HG02852 (cell line): ENCODE results near the gene SOX11.
"Not testable (repeated sequence)": the region's sequence is repeated elsewhere in the genome, so short reads cannot be mapped to it uniquely, and the experiment has no call there.

Experiments
- ATAC-seq: cut with Tn5 transposase; IDR thresholded peaks from one replicate; pipeline ENCODE4 v1.9.1; 2021; ENCODE audit warnings: mild to moderate bottlenecking, moderate library complexity; ENCODE audit not compliant: unreplicated experiment

The SOX11 gene

DNA sequence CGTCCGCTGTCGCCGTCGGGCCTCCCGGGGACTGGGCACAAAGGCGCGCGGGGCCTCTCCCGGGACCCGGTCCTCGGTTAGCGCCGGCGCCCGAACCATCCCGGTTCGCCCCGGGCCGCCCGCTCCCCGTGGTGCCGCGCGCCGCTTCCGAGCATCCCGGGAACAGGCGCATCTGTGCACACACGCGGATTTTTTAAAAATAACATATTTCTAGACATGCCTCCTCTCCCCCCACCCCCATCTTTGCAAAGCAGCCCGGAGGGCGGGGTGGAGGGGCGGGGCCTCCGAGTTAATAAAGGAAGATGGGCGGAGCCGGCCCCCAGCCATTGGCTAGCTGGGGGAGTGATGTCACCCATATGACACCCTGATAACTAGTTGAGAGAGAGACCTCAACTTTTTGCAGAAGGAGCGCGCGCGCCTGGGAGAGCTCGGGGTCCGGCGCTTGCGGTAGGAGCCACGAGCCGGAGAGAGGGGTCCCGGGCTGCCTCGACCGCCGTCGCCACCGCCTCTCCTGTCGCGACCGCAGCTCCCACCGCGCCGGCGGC is at the start of gene SOX11:
TSS of gene SOX11 (plus strand) at position 400 of the 545 bp plus-strand sequence. CDS start 338 bp downstream, outside the sequence.
- ATAC-seq, result no peak

DNA sequence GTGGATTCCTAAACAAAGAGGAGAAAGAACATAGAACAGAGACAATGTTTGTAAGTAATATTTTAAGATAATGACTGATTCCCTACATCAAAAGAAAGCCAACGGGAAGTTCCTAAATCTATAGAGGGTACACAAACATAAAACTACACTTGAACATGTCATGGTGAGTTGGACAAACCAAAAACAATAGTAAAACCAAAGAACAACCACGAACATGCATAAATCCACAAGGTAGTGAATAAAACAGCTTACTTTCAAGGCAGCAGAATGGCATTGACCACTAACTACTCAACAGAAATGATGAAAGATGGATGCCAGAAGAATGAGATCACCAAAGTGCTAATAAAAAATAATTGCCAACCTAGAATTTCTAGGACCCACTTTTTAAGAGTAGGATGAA is 39.5 kb upstream of the SOX11 start:
- not testable (repeated sequence) for ATAC-seq

DNA sequence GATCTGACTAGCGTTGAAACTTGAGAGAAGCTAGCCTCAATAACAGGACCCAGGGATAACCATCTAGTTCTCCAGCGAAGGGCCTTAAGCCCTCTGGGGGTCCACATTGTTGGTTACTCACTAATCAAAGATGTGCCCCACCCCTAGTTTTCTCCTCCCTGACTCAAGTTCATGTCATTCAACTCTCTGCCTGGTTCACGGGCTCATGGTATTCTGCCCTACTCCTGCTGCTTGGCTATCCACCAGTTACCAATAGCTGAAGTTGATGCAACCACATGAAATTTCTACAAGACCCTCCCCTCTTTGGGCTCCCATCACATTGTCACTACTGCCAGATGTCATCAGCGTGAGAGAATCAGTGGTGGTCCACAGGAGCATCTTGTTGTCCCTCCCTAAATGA is 38.4 kb upstream of the SOX11 start:
- ATAC-seq, result not testable (repeated sequence)

DNA sequence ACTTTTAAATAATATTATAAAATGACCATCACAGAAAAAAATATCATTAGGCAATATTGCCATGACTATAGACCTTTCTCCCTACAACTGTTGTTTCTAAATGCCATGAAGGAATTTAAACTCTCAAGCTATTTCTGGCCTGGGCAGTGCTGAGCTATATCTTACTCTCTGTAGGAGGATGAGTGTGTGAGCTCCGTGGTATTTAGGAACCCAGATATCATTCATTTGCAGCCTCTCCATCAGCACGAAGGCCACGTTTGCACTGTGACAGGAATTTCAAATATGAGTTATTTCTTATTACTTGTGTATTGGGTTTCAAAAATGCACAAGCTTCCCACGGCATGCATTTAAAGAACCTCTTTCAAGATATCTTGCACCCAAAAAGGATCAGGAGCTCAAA is 35.0 kb upstream of the SOX11 start:
- ATAC-seq, result no peak

DNA sequence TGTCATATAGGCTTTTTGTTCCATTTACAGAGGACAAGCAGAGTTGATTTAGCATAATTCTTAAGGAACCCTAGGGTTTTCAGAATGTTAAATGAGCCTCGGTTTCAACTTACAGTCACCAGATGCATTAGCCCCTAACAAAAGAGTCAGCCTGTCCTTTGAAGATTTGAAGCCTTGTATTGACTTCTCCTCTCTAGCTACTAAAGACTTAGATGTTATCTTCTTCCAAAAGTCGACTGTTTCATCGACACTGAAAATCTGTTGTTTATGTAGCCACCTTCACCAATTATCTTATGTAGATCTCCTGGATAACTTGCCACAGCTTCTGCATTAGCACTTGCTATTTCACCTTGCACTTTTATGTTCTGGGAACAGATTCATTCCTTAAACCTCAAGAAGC is 31.6 kb upstream of the SOX11 start:
- no peak for ATAC-seq

DNA sequence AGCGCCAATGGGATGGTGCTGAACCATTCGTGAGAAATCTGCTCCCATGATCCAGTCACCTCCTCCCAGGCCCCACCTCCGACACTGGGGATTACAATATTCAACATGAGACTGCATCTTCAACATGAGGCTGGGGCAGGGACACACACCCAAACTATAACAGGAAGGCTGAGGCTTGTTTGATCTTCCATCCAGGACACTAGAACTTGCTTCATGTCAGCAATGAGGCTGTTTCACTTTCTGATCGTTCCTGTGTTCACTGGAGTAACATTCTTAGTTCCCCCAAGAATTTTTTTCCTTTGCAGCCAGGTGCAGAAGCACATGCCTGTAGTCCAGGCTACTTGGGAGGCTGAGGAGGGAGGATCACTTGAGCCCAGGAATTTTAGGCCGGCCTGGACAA is 30.8 kb upstream of the SOX11 start:
- no peak for ATAC-seq

DNA sequence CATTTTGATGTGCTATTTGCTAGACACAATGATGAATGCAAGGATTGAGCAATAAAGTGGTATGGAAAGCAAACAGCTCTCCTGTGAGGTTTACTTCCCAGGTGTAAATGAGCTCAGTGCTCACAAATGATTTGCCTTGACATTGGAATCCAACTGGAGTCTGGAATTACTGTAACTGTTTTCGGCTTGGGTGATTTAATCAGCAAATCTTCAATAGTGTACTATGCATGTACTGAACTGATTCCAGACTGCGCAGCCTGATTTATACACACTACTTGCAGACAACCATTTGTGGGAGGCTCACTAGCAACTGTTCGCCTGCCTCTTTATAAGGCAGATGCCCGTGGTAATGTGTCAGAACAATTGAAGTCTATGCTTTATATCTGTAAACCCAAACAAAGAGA is 27.9 kb upstream of the SOX11 start:
- ATAC-seq, result no peak

DNA sequence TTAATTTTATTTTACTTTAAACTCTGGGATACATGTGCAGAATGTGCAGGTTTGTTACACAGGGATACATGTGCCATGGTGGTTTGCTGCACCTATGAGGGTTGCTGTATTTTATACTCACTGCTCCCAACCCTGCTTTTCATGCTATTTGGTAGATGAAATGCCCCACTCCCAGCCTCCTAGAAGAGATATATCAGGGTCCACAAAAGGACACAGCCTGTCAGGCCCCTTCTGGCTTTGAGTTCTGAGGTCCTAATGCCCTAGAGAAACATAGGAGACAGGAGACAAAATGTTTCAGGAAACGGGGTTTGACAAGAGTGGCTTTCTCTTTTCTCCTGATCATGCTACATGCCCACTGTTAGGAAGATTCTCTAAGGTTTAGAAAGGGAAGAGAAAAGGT is 27.1 kb upstream of the SOX11 start:
- ATAC-seq, result no peak

DNA sequence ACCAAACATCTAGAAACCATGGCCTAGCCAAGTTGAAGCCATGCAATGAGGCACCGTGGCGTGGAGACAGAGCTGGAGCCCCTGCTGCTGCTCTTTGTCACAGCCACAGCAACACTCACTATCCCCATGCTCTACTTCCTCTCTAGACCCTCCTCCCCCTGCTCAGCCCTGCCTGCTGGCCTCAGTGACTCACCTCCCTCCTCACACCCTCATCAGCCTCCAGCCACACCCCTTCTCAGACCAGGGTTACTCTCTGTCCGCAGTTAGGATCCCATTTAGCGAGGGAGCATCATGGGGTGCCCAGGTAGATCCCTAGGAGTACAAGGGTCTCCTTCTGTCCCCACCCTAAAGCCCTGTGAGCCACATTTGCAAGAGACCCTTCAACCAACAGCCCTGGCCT is 25.4 kb upstream of the SOX11 start:
- no peak for ATAC-seq

DNA sequence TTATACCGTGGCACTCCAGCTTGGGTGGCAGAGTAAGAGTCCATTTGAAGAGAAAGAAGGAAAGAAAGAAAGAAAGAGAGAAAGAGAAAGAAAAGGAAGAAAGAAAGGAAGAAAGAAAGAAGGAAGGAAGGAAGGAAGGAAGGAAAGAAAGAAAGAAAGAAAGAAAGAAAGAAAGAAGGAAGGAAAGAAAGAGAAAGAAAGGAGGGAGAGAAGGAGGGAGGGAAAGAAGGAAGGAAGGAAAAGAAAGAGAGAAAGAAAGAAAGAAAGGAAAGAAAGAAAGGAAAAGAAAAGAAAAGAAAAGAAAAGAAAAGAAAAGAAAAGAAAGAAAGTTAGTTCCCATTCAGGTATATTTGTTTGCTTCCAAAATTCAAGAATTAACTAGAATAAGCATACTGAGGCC is 24.5 kb upstream of the SOX11 start:
- not testable (repeated sequence) for ATAC-seq

DNA sequence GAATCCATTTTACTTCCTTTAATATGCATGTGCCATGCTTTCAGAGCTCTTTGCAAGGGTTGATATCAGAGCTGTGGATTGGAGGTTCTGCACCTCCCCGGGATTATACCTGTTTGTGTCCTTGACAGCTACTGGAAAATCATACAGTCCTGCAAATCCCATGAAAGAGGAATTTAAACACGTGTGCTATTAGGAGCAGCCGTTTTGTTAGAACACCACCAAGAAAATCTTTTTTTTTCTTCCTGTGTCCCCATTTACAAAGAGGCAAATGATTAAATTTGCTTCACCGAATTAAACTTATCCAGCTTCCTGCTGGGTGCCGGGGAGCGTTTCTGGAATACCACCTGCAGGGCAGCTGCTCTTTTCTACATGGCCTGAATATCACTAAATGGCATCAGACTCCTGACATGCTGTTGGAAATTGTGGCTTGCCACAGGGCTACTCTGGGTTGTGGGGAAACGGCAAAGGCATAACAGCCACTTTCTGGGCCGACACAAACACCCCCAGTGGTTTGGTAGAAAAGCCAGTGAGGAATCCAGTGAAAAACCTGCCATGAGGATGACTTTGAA is 23.4 kb upstream of the SOX11 start:
- ATAC-seq, result no peak

DNA sequence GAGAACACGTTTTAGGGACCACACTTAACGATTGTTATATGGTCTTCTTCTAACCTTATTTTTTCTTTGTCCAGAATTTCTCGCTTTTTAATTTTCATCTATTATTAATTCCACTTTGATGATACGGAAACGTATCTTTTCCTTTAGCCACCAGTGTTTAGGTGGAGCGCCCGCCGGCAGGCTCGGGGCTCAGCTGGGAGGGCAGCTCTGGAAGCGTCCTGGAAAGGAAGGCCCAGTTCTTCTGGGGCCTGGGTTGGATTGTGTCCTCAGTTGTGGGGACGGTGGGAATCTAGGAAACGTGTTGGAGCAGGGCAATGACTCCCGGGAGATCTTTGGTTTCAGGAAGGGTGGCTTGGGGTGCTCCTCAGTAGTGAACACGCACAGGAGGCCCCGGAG is 19.4 kb upstream of the SOX11 start:
- no peak for ATAC-seq

DNA sequence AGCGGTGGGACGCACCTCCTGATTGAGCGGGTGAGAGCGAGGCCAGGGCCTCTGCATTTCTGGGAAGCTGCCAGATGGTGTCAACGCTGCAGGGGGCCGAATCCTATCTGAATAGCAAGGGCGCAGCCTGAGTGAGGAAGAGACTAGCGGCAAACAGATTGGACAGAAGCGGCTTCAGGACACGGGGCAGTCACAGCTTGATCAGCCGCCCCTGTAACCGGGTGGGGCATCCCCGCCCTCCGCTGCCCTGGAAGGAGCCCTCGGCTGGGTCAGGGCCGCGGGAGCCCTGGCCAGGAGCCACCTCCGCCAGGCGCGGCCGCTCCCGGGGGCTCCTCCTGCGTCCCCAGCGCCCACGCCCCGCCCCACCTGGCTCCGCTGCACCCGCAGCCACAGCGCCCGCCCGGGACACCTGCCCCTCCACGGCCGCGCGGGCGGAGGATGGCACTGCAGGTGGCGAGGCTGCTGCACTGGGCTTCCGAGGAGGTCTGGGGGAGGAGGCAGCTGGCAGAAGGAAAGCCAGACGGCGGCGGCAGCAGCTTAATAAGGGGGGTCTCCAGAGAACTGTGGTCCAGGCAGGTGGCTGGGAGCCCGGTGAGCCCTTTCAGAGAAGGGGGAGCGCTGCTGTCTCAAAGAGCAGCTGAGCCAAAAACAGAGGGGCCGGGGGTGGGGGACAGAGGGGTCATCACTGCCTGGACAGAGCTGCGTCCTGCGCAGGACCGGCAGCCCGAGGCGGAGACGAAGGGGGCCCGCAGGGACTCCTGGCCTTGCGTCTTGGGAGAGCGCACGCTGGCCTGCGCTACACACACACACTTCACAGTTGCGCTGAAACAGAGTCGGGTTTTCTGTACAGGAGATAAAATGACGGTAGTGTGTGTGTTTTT is 18.8 kb upstream of the SOX11 start:
- ATAC-seq, result no peak

DNA sequence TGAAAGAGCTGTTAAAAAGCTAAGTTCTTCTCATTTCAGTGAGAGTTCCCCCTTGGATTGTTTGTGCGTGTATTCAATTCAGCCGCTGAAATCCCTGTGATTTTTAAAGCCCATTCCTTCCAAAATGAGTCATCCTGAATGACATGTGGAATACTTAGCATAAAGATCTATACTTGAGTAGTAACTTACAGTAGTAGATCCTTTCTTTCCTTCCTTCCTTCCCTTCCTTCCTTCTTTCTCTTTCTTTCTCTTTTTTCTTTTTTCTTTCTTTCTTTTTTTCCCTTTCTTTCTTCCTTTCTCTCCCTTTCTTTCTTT is 18.2 kb upstream of the SOX11 start:
- ATAC-seq, result no peak

DNA sequence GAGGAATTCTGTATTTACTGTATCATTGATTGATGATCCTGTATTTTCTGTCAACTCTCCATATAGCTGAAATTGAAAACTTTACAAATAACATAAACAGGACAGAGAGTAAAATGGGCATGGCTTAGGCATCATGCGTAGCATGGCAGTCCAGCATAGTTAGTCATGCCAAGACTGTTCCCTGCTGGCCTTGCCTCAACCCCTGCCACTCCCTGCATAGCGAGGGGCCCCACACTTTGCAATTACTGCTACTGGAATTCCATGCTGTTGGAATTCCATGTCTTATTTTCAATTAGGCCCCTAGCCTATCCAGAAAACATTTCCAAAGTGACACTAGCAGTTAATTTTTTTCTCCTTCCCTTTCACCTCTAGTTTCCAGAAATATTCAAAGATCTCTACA is 15.1 kb upstream of the SOX11 start:
- ATAC-seq, result no peak

DNA sequence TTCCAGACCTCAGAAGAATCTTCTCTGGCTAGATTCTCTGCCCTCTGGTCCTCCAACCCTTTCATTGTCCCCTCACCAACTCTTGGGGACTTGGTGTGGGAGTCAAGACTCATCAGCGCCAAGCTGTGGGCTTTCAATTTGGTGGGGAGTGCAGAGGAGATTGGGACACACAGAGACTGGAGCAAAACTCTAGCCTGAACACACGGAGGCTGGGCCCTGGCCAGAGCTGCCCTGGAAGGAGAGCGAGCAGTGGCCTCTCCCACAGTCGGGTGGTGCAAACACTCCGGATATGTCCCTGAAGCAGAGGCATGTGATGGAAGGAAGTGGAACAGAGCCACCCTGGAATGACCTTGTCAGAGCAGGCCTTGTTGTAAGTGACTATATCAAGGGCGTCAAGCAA is 8.7 kb upstream of the SOX11 start:
- no peak for ATAC-seq

DNA sequence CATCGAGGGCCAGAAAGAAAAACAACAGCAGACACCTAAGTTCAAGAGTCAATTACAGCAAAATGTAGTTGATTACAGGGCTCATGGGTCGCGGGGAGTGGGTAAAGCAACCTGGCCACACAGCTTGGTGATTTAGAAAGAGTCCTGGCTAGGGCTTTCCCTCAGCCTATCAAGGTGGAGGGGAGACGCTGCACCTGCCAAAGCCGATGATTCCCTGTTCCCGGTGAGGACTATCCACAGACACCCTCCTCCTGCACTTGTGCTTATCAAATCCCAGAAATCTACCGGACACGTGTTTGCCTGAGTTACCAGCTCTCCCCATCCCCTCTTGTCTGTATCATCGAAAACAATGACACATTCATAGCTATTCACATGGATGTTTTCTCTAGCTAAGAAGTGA is 7.0 kb upstream of the SOX11 start:
- ATAC-seq, result no peak

DNA sequence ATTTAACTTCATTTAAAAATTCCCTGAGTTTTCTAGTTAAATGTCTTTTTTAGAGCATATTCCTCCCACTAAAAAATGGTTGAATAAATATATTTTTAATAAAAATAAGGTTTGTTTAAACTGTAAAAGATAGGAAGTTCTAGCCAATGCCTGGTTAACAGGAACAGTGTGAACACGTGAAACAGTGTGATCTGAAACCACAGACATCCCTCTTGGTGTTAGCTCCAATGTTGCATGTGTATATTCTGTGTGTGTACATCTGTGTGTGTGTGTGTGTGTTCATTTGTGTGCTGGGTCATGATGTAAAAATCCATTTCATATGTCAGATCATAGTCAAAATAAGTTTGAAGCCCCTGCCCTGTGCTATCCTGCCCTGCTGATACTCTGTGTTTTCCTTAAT is 6.1 kb upstream of the SOX11 start:
- ATAC-seq, result no peak

DNA sequence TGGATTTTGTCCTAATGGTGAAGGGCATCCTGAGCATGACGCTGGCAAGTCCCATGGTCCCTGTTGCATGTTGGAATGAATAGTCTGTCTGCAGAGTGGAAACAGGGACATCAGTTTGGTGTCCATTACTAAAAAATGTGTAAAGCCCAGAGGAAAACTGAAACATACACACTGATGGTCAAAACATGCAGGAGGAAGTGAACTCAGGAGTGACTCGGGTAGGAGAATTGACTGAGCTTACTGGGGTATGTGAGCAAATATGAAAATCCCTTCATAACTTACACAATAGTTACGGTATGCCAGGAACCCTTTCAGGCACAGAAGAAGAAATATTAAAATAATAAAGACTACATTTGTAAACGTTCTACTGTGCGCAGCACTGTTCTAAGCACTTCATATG is 5.6 kb upstream of the SOX11 start:
- no peak for ATAC-seq

DNA sequence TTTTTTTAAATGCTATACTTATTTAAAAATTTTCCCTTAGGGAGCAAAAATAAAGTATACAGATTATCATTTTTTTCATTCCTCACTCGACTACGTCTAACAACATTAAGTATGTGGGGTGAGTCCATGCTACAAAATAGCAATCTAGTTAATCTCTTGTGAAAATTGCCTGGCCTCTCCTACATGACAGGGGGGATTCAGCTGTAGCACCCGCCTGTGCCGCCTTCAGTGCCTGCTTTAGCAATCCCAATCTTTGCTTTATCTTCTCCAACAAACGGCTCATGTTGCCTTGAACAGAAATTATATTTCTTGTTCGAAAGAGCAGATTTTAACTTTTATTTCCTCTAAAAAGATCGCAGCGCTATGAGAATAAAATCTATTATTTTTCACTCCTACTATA is 2.4 kb upstream of the SOX11 start:
- ATAC-seq, result no peak

DNA sequence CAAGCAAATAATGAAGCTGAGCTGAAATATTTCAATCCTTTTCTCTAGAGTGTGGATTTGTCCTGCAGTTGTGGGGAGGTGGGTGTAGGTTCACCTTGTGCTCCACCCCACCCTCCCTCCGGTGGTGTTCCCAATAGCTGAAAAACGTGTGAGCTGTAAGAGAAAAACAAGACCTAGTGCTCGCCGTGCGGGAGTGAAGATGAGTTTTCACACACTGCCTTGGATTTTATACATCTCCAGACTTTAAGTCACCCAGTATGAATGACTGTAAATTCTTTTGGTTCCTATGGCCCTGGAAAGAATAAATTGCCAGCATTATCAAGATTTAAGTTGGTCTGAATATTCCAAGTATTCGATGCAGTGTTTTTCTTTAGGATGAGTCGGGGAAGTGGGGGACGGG is 1.9 kb upstream of the SOX11 start:
- no peak for ATAC-seq

DNA sequence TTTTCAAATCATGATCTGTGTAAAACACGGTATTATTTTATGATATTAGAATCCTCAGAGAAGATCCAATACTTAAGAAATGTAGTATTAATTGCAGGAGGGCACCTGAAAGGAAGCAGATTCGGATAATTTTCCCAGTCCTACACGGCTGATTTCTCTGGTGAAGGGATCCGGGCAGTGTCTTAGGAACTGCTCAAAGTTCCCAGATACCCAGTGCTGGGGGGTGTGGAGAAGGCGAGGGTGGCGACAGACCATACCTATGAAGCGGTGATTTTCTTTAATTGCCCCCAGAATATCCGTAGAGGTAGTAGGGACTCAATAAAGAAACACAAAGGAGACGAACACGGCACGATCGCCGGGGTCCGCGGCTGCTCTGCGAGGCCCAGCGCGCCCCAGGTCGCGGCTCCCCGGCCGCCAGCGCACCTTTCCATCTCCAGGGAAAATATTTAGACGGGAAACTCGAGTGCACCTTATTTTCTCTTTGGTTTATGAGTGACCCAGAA is 1.4 kb upstream of the SOX11 start:
- no peak for ATAC-seq
